Endodermal cell (in vitro differentiated cells): ENCODE results near the gene DUS2. TPM values are rescaled to one million over a fixed set of nuclear protein-coding genes. Genes with fewer than 3 reads are reported as not detected.
"Not testable (repeated sequence)": the region's sequence is repeated elsewhere in the genome, so short reads cannot be mapped to it uniquely, and the experiment has no call there.

Source experiments
- DNase-seq: peaks from one replicate; pipeline ENCODE4 v3.0.0-alpha.2; 2017
- H3K27ac ChIP-seq: 2 replicates; pipeline ENCODE4 v1.5.1; 2013; ENCODE audit warnings: mild to moderate bottlenecking, low read depth, low read length, moderate library complexity
- H3K27me3 ChIP-seq: 2 replicates; pipeline ENCODE4 v1.6.1; 2013; ENCODE audit warnings: mild to moderate bottlenecking, low read length, moderate library complexity; ENCODE audit not compliant: insufficient read depth, control insufficient read depth, poor library complexity, severe bottlenecking
- H3K36me3 ChIP-seq: 2 replicates; pipeline ENCODE4 v1.7.0; 2013; ENCODE audit warnings: mild to moderate bottlenecking, low read length, moderate library complexity; ENCODE audit not compliant: control insufficient read depth, insufficient read depth
- H3K4me1 ChIP-seq: one replicate; pipeline ENCODE4 v1.7.0; 2013; ENCODE audit warnings: low read length; ENCODE audit not compliant: control insufficient read depth, insufficient read depth
- H3K4me3 ChIP-seq: 2 replicates; pipeline ENCODE4 v1.5.1; 2013; ENCODE audit warnings: mild to moderate bottlenecking, low read length, moderate library complexity
- H3K9ac ChIP-seq: 2 replicates; pipeline ENCODE4 v1.6.1; 2013; ENCODE audit warnings: mild to moderate bottlenecking, low read length, moderate library complexity; ENCODE audit not compliant: poor library complexity, severe bottlenecking; ENCODE audit errors: extremely low read depth
- H3K9me3 ChIP-seq: 2 replicates; pipeline ENCODE4 v1.6.1; 2013; ENCODE audit warnings: mild to moderate bottlenecking, low read length, moderate library complexity; ENCODE audit not compliant: control insufficient read depth
- H3K27ac Mint-ChIP-seq: 2 replicates; pipeline ENCODE4 v1.8.0; 2020; ENCODE audit warnings: mixed read lengths
- H3K27me3 Mint-ChIP-seq: 2 replicates; pipeline ENCODE4 v1.8.0; 2021; ENCODE audit warnings: mild to moderate bottlenecking, mixed read lengths; ENCODE audit not compliant: insufficient read depth
- H3K36me3 Mint-ChIP-seq: 2 replicates; pipeline ENCODE4 v1.8.0; 2020; ENCODE audit warnings: low read depth, mixed read lengths
- H3K4me1 Mint-ChIP-seq: 2 replicates; pipeline ENCODE4 v1.8.0; 2020; ENCODE audit warnings: mixed read lengths
- H3K4me3 Mint-ChIP-seq: 2 replicates; pipeline ENCODE4 v1.8.0; 2020; ENCODE audit warnings: mild to moderate bottlenecking, moderate library complexity, mixed read lengths
- H3K9me3 Mint-ChIP-seq: 2 replicates; pipeline ENCODE4 v1.8.0; 2020; ENCODE audit warnings: mild to moderate bottlenecking, mixed read lengths
- WGBS, 2 experiments: methylation state at CpG; one replicate each; pipeline versions ENCODE4 v1.1.5 to v1.1.7; 2013; ENCODE audit warnings: missing lambda C conversion rate in 2 of 2, mixed read lengths in 1 of 2; ENCODE audit not compliant: insufficient coverage in 1 of 2, insufficient read length in 1 of 2; 5-methylcytosine and 5-hydroxymethylcytosine counted together
- total RNA-seq, 2 donors: library from RNA; stranded (reverse); fragmentation: NEBNext Ultra II Directional in 1 of 2; extraction: Animal tissue kit (Norgen Biotek cat#: 25700) in 1 of 2; gene quantifications; 2 replicates in 1 of 2; 3 replicates in 1 of 2; pipeline ENCODE4 v1.2.1, GENCODE V29; 2021
- TF ChIP-seq, protein P1 (sequence below): fragments of 200-600 bp; sonication (generic); conservative IDR thresholded peaks from 2 replicates; pipeline ENCODE4 v1.5.0; 2021; ENCODE audit warnings: antibody characterized with exemption, mild to moderate bottlenecking

Gene DUS2
- total RNA-seq, 2 donors from 2014 or later, result 23.4 to 24.0 TPM

DNA sequence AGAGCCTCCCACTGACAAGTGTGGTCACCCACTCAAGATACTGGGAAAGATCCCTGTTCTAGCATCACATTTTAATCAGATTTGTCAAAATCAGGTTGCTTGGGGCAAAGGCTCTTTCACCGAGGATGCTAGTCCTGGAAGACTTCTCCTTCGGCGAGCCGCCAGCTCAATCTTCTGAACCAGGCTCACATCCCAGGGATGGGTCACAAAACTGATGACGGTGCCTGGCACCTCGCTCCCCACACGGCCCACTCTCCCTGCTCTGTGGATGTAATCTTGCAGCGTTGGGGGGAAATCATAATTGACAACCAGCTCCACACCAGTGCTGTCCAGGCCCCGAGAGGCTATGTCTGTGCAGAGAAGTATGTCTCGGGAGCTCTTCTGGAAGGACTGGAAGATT, 1.6 kb upstream of the DUS2 start:
- Histone ChIP-seq H3K36me3 (peaks cover 22% of the 10 kb centered on the region), H3K27me3 (no peaks in the 10 kb centered on the region), H3K27ac (no peak overlapping the region), H3K9ac (no peak overlapping the region), H3K4me1 (peaks cover 8% of the 10 kb centered on the region), H3K9me3 (no peaks in the 10 kb centered on the region), H3K4me3 (peak overlapping the region; percentile 99)
- Mint-ChIP-seq H3K36me3 (peaks cover 14% of the 10 kb centered on the region), H3K4me1 (peaks cover 16% of the 10 kb centered on the region), H3K9me3 (no peaks in the 10 kb centered on the region), H3K4me3 (peak overlapping the region; percentile 86), H3K27me3 (no peaks in the 10 kb centered on the region), H3K27ac (peak overlapping the region; percentile 35)
- 90 to 96% methylated on average over 6 to 10 of the region's 10 CpGs for WGBS, 2 experiments
- TF ChIP-seq, protein P1, sequence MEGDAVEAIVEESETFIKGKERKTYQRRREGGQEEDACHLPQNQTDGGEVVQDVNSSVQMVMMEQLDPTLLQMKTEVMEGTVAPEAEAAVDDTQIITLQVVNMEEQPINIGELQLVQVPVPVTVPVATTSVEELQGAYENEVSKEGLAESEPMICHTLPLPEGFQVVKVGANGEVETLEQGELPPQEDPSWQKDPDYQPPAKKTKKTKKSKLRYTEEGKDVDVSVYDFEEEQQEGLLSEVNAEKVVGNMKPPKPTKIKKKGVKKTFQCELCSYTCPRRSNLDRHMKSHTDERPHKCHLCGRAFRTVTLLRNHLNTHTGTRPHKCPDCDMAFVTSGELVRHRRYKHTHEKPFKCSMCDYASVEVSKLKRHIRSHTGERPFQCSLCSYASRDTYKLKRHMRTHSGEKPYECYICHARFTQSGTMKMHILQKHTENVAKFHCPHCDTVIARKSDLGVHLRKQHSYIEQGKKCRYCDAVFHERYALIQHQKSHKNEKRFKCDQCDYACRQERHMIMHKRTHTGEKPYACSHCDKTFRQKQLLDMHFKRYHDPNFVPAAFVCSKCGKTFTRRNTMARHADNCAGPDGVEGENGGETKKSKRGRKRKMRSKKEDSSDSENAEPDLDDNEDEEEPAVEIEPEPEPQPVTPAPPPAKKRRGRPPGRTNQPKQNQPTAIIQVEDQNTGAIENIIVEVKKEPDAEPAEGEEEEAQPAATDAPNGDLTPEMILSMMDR, result no peak
- DNase-seq, result no peak

DNA sequence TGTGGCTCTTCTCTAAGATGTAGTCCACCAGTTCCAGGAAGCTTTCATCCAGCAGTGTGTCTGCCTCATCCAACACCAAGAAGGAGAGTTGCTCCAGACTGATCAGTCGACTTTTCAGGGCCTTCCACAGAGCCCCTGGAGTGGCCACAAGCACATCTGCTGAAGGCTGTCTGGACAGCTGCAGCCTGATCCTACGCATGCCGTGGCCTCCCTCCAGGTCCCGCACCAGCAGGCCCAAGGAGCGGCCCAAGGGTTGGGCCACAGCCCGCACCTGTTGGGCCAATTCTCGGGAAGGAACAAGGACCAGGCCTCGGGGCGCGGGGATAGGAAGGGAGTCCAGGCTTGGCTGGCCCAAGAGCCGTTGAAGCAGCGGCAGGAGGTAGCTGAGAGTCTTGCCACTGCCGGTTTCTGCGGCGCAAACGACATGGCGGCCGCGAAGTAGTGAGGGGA, 781 bp upstream of the DUS2 start:
- Mint-ChIP-seq H3K27me3 (no peaks in the 10 kb centered on the region), H3K4me3 (peak overlapping the region; percentile 86), H3K27ac (peak overlapping the region; percentile 96), H3K9me3 (no peaks in the 10 kb centered on the region), H3K36me3 (peaks cover 20% of the 10 kb centered on the region), H3K4me1 (peaks cover 16% of the 10 kb centered on the region)
- H3K9me3 ChIP-seq, result no peaks in the 10 kb centered on the region
- H3K9ac ChIP-seq, result peak overlapping the region; percentile 73
- 21% methylated on average over 19 of the region's 19 CpGs; no CpG with 5 or more reads in 1 of the 2 experiments for WGBS, 2 experiments
- H3K4me3 ChIP-seq, result peak overlapping the region; percentile 99
- TF ChIP-seq, protein P1, result no peak
- H3K36me3 ChIP-seq, result peaks cover 30% of the 10 kb centered on the region
- H3K4me1 ChIP-seq, result peaks cover 8% of the 10 kb centered on the region
- no peaks in the 10 kb centered on the region for H3K27me3 ChIP-seq
- no peak for DNase-seq
- no peak overlapping the region for H3K27ac ChIP-seq

- no peak for DNase-seq
- no peak overlapping the region for H3K9ac ChIP-seq
- H3K27me3 Mint-ChIP-seq, result no peaks in the 10 kb centered on the region
- no peak overlapping the region for H3K27ac Mint-ChIP-seq
- H3K4me1 Mint-ChIP-seq, result no peaks in the 10 kb centered on the region
- no peak overlapping the region for H3K27ac ChIP-seq
- 96 to 100% methylated on average over 2 to 3 of the region's 3 CpGs for WGBS, 2 experiments
- H3K36me3 Mint-ChIP-seq, result peaks cover 34% of the 10 kb centered on the region
- no peak overlapping the region for H3K4me3 Mint-ChIP-seq
- H3K9me3 Mint-ChIP-seq, result no peaks in the 10 kb centered on the region
- TF ChIP-seq, protein P1, result no peak
- no peaks in the 10 kb centered on the region for H3K27me3 ChIP-seq
- H3K4me1 ChIP-seq, result no peaks in the 10 kb centered on the region
- H3K36me3 ChIP-seq, result peaks cover 27% of the 10 kb centered on the region
- H3K4me3 ChIP-seq, result no peak overlapping the region
- no peaks in the 10 kb centered on the region for H3K9me3 ChIP-seq
Measured at GRCh38 chr16:68028996-68029395, 5.9 kb downstream of the DUS2 start.

DNA sequence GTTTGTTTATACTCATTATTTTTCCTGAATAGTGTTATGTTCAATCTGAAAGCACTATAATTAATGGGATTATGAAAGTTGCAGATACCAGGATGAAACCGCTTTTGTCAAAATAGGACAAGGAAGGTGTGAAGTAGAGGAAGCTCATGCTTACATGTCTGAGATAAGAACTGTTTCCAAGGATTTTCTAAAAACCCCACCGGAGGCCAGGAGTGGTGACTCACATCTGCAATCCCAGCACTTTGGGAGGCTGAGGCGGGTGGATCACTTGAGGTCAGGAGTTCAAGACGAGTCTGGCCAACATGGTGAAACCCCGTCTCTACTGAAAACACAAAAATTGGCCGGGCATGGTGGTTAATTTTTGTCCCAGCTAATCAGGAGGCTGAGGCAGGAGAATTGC, 7.0 kb downstream of the DUS2 start:
- not testable (repeated sequence) for H3K4me1 Mint-ChIP-seq, H3K4me1 ChIP-seq, H3K27ac Mint-ChIP-seq, H3K9me3 Mint-ChIP-seq, H3K4me3 ChIP-seq, H3K27me3 Mint-ChIP-seq, H3K9me3 ChIP-seq, H3K4me3 Mint-ChIP-seq, DNase-seq, H3K27ac ChIP-seq, H3K9ac ChIP-seq, H3K27me3 ChIP-seq
- peaks cover 27% of the 10 kb centered on the region for H3K36me3 ChIP-seq
- peaks cover 34% of the 10 kb centered on the region for H3K36me3 Mint-ChIP-seq
- 83 to 92% methylated on average over 6 of the region's 6 CpGs for WGBS, 2 experiments
